ENCODE data around the gene SLCO3A1.

The SLCO3A1 gene

GRCh38 chr15:92076541-92076940 is 223.0 kb downstream of the SLCO3A1 start:
- DNase-seq = no peak

- peak; percentile 56 for DNase-seq
These were observed 224.0 kb downstream of the SLCO3A1 start for GRCh38 chr15:92077353-92078085.

DNA sequence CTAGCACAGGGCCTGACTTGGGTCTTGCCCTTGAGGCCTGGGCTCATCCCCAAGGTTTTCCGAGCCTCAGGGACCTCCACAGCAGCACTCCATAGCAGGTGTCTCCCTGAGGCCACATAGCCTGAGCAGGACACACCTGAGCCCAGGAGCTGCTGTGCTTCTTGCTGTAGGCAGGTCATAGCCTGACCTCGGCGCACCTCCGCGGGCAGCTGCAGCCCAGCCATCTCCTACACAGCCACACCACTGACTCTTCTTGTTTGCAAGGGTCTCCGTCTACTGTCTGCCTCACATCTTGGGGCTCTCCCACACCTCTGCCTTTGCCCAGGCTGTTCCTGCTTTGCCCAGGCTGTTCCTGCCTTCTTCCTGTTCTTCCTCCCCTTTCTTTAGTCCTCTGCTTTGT is 224.8 kb downstream of the SLCO3A1 start:
- no peak for DNase-seq

- peak; percentile 18 for DNase-seq
These were observed 225.5 kb downstream of the SLCO3A1 start for GRCh38 chr15:92079047-92079446.

- DNase-seq = no peak
These were observed 226.2 kb downstream of the SLCO3A1 start for GRCh38 chr15:92079647-92080255.

GRCh38 chr15:92082006-92082843 is 228.7 kb downstream of the SLCO3A1 start:
- DNase-seq = peak; percentile 33

DNA sequence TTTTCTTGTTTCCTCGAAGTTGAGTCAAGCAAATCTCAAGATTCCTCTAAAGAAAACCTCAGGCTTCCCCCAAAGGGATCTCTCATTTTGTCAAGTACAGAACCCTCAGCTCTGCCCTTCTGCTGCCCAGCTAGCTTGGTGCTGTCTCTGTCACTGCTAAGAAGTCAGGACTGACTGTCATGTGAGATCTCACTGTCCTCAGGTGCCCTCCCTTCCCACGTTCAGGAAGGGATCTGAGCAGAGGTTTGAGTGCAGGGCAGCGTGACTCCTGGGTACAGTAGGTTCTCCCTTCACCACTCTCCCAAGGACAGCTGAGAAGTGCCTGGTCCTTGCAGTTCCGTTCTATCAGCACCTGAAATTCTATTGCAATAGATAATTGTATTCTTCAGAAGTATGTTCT is 229.7 kb downstream of the SLCO3A1 start:
- DNase-seq = no peak

- DNase-seq = no peak
These were observed 233.7 kb downstream of the SLCO3A1 start for GRCh38 chr15:92087211-92087610.

- no peak for DNase-seq
These were observed 237.7 kb downstream of the SLCO3A1 start for GRCh38 chr15:92091155-92091734.

DNA sequence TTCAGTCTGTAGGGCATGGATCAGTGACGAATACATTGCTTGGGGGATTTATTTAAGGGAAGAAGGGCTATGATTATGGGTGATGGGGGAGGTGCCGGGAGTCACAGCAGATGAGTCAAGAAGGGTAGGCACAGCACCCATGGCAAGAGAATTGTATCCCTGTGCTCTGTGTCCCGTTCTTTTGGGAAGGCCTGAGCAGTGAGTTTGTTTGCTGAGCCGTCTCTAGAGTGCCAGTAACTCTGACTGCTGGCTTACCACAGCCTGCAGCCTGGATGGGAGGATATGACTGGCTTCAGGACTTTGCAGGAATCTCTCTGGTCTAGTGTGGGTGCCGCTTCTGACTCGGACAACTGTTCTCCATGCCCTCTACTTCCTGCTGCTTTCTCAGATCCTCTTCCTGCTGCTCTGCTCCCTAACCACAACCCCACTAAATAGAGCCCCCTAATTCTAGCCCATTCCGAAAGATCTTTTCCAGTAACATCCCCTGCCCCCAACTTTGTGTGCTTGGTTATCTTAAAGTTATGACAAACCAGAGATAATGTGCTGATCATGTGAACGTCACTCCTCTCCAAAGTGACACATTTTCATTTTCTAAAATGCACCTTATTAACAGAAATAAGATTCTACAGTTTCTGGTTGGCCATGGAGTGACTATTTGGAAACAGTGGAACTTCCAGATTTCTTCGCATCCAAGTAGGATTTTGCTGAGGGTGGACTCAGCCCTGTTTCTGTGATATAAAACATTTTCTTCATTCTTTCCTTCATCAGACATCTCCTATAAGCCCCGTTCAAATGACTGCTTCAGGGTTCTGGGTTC is 239.0 kb downstream of the SLCO3A1 start:
- no peak for DNase-seq

DNA sequence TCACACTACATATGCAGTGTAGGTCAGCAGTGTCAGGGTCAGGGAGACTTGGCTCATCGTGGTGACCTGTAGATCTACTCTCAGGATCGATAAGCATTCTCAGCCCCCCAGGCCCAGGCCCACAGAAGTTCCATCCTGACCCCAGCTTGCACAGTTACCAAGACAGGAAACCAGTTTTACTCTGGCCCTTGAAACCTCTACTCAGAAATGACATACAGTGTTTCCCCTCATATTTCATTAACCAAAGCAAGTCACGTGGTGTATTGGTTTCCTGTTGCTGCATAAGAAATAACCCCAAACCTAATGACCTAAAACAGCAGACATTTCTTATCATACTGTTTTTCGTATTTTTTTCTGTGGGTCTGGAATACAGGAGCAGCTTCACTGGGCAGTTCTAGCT is 242.2 kb downstream of the SLCO3A1 start:
- DNase-seq = peak; percentile 69

DNA sequence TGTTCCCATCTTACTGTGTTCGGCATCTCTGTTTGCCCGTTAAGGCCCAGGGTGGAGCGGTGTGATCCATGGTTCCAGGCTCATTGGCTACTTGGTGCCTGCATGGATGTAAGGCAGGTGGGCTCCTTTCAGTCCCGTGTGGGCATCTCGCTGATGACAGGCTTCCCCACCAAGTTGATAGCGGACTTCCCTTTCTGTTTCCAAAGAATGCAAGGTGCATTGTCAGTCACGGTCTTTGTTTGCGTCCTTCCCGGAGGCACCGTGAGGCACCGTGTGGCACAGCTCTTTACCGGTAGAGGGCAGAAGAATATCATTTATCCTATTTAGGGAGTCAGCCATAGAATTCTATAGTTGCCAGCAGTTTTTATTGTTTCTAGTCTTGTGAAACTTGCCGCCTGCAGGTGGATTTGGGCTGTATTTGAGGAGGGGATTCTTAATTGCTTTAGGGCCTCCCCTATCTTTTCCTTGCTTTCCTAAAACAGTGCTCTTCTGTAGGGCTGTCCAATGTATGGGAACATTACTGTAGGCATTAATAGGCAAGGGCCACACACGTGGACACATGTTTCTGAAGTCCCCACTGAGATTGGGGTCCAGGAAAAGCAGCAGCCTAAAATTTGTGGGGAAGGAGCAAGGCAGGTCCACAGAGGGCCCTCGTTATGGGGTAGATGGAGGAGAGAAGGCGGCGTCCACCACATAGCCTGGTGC is 244.1 kb downstream of the SLCO3A1 start:
- DNase-seq = peak; percentile 65

DNA sequence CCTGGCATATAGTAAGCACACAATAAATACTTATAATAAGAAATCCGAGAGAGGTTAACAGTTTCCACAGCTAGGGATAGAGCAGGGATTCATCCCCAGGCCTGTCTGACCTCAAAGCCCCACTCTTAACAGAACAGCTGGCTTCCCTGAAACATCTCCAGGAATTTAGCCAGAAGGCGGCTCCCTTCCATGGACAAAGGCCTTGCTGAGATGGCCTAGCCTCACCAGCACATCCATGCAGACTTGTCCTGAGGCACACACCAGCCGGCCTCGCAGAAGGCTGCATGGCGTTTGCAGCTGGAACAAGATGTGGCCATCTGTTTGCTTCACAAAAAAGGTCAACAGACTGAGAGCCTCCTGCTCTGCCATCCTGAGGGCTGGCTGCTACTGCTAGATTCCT is 245.4 kb downstream of the SLCO3A1 start:
- DNase-seq = no peak

GRCh38 chr15:92100301-92100700 is 246.8 kb downstream of the SLCO3A1 start:
- no peak for DNase-seq

DNA sequence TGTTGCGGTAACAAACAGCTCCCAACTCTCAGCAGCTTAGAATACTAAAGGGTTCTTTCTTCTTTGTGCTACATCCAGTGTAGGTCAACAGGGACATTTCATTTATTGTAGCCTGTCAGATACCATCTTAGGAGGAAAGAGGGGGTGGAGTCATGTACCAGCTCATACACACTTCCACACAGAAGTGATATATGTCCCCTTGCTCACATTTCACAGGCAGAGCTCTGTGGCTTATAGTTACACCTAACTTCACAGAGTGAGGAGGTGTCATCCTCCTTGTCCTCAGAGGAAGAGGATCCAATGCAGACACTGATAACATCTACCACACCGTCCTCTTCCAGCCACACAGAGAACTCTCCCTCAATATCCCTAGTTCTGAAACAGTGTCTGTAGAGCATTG is 247.2 kb downstream of the SLCO3A1 start:
- DNase-seq = no peak

GRCh38 chr15:92101708-92102394 is 248.3 kb downstream of the SLCO3A1 start:
- DNase-seq = no peak

DNA sequence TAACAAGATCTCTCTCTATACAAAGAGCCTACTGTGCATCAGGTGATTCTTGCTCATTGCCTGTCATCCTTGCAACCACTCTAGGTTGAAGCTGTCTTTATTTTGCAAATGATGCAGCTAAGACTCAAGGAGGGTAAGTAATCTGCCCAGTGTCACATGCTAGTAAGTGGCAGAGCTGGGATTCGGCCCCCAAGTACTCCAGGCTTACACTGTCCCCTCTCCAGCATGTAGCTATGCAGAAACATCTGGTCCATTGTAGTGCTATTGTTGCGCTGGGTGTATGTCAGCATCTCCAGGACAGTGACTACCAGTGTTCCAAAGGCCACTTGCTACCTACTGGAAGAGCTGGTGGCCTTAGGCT is 248.9 kb downstream of the SLCO3A1 start:
- no peak for DNase-seq

DNA sequence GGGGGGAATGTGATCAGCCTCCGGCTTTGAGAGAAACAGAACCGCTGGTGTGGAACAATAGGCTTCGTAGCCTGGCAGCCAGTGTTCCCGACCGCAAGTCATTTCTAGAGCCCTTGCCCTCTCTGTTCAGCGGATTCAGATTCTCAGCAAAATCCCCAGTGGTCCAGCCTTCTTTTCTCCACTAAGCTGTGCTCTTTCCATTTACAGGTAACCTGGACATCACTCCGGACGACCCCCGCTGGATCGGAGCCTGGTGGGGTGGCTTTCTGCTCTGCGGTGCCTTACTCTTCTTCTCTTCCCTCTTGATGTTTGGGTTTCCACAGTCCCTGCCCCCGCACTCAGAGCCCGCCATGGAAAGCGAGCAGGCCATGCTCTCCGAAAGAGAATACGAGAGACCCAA is 250.6 kb downstream of the SLCO3A1 start:
- DNase-seq = no peak

- DNase-seq = no peak
These were observed 252.1 kb downstream of the SLCO3A1 start for GRCh38 chr15:92105611-92106010.

DNA sequence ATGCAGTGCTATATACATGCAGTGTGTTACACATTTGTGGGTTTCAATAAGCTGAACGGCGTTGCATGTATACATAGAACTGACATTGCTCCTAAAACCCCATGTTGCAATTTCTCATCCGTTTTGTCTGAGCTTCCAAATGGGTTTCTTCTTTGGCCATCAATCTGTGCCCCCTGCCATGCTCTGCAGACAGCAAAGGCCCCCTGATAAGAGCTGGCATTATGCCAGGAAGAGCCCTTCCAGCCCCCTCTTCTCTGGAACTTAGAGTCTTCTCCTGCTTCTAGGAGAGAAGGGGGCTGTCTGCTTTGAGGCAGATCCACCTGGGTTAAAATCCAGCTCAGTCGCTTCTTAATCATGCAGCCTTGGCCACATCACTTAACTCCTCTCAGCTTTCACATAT is 254.0 kb downstream of the SLCO3A1 start:
- DNase-seq = no peak

DNA sequence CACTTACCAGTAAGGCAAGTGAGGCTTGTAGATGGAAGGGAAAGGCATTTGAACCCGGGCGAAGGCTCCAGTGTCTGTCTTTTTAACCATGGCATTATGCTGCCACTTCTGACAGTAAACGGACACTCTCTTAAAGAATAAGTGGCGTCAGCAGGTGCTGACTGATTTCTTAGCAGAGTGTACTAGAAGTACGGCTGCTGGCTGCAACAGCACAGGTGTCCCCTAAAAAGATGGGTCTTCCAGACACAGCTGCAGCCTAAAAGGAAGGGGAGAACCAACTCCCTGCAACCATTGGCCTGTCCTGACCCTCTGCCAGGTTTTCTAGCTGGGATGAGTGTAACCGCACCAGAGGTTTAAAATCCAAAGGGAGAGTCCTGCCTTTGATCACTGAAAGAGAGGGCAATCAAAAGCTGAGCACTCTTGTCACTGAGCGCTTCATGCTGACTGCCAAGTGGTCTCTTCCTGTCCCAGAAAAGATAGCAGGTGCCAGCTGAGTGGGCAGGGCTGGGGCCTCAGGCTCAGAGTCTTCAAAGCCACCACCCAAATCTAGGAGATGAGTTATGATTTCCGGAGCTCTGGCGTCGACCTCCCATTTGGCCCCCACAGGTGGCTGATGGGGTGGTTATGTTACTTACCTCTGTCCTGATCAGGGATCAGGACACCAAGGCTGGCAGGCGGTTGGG is 255.8 kb downstream of the SLCO3A1 start:
- no peak for DNase-seq

All from CD4-positive, alpha-beta T cell treated with Interleukin-4 for 4 hours (primary cell).